Measurements from ENCODE around the gene SKAP1.

DNA sequence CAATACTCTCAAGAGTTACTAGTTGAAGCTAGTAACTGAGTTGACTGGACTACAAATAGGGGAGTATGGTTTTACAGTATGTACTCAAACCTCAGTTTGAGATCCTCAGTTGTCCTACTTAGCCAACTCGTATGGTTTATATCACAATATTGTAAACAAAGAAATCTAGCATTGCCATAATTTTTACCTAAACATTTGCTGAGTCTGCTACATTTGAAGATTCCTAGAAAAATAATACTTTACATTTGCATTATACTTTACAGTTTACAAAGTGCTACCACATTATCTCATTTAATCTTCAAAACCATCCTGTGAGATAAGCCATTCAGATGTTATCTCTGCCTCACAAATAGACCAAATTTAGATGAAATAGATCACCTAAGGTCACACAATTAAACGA, 345.1 kb downstream of the SKAP1 start:
- TF ChIP-seq, protein P1, sequence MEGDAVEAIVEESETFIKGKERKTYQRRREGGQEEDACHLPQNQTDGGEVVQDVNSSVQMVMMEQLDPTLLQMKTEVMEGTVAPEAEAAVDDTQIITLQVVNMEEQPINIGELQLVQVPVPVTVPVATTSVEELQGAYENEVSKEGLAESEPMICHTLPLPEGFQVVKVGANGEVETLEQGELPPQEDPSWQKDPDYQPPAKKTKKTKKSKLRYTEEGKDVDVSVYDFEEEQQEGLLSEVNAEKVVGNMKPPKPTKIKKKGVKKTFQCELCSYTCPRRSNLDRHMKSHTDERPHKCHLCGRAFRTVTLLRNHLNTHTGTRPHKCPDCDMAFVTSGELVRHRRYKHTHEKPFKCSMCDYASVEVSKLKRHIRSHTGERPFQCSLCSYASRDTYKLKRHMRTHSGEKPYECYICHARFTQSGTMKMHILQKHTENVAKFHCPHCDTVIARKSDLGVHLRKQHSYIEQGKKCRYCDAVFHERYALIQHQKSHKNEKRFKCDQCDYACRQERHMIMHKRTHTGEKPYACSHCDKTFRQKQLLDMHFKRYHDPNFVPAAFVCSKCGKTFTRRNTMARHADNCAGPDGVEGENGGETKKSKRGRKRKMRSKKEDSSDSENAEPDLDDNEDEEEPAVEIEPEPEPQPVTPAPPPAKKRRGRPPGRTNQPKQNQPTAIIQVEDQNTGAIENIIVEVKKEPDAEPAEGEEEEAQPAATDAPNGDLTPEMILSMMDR (conservative IDR thresholded peaks at IDR 0.05): no peak
- no peak for TF ChIP-seq ZFX (IDR thresholded peaks at IDR 0.05)

Data from C4-2B (cell line).